Retina (tissue), 1 donor: ENCODE measurements around the gene EYS.

Experiments
- DNase-seq: peaks from one replicate; pipeline ENCODE4 v3.0.0-alpha.2; 2016

EYS gene

DNA sequence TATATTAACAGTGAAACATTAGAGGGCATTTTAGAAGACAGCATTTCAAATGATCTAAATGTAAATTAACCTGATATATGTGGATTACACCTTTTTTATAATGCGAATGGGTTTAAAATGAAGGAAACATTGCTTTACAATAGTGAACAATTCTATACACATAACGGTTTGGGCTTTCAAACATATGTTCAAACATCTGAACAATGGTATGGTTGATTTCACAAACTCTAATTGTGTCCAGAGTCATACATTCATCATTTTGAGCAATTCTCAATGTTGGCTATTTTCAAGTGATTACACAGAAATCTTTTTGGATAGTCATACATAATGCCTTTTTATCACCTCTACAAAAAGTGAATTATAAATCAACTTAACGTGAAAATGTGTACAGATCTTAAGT is 1493.3 kb downstream of the EYS start:
- no peak for DNase-seq

DNA sequence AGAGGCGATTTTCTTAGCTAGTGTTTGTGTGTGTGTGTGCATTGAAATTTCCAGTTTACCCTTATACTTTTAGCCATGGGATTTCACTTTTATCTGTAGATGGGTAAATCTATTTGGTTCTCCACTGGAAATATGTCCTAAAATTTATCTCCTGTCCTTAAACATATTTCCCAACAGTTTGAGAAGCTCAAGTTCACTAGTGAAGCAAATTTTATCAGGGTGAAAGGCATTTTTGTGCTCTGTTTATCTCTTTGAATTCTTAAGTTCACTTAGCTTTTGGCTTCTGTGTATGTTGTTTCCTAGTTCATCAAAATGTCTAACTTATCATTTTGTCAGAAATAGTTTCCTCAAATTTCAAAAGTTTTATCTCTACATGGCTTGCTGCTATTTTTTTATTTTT is 1509.8 kb downstream of the EYS start:
- DNase-seq, result no peak

DNA sequence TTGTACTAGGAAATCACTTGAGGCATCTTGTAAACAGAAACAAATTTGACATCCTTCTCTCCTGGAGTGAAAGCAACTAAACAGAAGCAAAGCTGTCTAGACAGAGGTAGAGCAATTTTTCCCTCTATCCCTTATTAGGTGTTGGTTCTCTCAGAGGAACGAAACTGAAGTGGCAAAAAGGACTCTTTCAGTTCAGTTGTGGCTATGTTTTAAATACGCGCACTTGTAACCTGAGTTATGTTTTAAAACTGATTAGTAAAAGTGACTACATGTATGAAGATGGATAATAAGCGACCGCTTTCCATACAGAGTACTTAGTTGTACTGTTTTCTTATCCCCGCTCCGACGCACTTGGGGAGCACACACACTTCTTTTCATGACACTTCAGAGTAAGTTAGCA is 1520.4 kb downstream of the EYS start:
- no peak for DNase-seq

DNA sequence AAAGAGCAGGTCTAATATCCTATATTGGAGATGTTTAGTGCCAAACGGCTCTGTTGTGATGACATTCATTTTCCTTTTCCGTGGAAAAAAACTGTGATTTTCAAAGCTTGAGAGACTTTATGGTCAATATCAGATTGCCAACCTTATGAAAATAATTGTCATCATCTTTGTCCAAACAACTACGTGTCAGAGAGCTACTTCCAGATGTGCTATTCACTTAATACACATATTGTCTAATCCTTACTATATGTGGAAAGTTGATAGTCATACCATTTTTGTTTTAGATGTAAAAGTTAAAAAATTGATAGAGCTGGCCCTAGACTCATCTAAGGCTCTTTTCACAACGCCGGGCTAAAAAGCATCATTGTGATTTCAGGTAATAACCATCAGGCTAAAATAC is 1521.4 kb downstream of the EYS start:
- DNase-seq, result no peak

DNA sequence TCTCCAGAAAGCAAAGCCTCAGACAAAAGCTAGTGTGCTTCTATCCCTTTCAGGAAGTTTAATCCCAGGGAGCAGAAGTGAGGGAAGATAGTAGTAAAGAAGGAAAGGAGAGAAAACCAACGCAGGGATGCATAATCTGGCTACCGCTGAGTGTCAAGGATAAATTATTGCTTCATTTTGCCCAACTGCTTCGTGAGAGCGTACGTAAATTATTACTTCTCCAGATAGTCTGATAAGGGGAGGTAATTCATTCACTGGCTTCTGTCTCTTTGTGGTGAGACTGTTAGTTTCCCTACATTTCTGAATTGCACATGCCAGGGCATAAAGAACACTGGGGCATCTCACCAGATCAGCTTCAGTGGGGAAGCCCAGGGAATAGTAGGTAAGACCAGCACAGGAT is 1531.7 kb downstream of the EYS start:
- no peak for DNase-seq

DNA sequence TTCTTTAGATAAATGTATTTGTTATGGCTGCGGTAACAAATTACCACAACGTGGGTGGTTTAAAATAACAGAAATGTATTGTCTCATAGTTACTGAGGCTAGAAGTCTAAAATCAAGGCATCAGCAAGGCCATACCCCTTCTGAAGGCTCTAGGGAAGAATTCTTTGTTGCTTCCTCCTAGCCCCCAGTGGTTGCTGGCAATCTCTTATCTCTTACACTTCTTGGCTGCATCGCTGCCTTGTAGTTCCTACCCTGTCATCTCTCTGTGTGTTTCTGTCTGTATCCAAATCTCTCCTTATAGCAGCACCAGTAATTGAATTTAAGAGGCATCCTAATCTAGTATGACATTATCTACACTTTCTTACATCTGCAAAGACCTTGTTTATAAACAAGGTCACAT is 1536.7 kb downstream of the EYS start:
- DNase-seq, result no peak

DNA sequence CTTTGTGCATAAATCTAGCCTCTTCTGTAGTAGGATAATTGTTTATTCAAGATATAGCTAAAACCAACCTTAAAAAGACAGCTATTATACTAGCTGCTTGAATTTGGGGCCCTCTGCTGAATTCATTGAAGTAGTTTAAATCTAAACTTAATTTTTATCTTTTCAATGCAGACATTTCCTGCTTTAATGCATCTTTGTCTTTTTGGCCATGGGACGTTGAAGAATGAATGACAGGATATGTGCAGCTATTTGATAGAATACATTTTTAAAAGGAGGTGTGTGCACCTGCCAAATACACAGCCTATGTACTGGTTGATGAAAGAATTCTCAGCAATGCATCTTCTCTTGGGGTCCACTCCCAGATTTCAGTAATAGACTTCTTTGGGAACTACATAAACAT is 1546.5 kb downstream of the EYS start:
- no peak for DNase-seq

DNA sequence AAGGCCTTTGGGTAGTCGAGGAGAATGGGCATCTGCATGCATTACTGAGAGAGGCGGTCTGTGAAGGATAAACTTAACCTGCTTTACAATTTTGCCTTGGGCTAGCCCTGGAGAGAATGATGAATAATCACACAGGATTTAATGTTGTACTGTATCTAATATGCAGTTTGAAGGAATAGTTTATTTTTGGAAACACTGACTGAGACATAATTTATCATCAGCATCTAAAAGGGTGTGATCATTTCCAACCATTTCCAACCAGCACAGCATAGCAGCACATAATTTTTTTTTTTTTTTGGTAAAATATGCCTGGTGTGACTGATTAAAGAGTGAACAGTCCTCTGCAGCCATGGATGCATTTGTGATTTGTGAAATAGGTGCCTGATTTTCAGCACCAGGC is 1552.0 kb downstream of the EYS start:
- DNase-seq, result no peak

DNA sequence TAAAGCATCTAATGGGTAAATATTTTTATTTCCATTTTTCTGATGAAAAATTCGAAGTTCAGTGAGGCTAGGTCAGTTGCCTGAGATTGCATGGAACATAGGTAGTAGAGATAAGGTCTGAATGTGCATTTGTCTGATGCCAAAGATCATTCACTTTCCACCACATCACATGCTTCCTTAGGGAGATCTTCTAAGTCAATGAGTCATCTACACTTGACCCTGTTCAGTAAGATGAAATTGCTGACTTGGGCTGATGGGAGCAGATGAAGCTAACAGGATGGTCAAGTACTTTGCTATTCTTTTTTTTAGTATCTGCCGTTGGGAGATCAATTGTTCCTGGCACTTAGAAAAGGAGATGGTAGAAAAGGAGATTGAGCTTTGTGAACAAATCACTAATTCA is 1560.2 kb downstream of the EYS start:
- no peak for DNase-seq

DNA sequence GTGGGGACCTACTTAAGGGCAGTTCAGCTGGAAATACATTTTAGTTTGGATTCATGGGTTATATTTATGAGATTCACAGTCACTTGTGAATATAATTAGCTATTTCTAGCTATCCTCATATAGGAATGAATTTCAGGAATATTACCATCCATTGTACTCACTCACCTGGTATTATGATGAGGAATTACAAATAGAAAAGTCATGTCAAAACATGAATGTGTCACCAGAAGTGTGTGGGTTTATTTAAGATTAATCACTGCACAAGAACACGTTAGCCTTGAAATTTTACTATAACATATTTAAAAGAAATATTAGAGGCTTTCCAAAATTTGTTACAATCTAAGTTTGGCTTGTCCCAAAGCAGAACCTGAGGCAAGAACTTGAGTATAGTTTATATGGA is 1560.9 kb downstream of the EYS start:
- DNase-seq, result no peak

DNA sequence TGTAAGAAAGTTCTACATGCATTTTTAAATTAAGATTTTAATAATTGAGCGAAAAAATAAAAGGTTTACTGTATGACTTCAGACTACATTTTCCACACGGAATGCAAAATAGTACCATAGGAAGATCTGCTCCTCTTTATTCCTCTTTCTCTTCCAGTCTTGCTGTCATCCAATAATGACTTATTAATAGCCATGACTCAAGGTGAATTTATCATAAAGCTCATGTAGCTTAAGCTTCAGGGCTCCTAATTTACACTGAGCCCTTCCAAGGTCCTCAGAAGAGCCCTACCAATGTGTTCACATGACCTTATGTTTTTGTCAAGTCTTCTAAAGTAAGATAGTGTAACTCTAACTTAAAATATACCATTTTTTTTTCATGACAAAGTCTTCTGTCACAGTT is 1561.4 kb downstream of the EYS start:
- no peak for DNase-seq

DNA sequence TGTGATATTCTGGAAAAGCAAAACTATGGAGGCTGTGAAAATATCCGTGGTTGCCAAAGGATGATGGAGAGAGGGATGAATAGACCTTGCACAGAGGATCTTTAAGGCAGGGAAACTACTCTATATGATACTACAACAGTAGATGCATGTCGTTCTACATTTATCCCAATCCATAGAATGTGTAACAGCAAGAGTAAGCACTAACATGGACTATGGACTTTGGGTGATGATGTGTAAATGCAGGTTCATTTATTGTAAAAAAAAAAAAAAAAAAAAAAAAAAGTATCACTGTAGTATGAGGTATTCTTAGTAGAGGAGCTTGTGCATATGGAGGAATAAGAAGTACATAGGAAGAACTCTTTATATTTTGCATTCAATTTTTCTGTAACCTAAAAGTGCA is 1563.9 kb downstream of the EYS start:
- DNase-seq, result no peak

DNA sequence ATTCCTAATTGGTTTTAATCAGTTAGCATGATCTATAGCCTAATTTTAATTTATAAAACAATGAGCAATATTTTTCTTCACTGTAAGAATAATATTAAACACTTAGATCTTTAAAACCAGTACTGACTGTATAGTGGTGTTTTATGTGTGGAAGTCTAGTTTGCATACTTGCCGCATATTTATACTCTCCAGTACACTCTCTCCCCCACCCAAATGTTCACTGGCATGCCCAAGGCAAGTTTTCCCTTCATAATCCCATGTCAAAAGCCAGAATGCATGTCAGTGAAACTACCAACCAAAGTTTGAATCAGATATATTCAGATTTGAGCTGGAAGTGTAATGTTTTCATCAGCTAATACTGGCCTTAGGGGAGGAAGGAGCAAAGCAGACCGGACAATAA is 1565.3 kb downstream of the EYS start:
- no peak for DNase-seq

DNA sequence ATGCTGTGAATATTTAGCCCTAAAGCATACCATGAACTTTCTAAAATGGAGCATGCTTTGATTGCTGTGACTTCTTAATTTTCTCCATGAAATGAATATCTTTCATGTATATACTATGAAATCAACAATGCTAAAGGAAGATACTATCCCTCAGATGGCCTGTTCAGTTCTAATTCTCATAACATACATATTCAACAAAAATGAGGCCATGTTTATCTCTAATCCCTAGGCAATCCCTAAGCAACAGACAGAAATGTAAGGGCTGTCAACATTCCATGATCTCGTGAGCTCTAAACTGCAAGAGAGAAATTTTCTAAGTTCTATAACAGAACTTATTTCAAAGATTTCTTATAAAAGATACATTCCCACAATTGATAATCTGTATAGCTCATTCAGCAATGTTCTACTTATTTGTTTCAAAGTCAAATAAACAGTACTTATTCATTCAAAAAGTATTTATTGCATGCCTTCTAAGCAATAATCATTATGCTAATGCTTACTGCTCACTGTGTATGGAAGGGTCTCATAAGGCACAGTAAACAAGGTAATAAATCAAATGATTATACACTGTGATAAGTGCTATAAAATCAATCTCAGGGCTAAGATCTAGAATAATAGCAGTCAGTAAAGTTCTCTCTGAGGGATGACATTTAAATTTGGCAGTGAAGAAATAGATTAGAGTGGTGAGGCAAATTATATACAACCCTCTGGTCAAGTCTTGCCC is 1578.6 kb downstream of the EYS start:
- no peak for DNase-seq

DNA sequence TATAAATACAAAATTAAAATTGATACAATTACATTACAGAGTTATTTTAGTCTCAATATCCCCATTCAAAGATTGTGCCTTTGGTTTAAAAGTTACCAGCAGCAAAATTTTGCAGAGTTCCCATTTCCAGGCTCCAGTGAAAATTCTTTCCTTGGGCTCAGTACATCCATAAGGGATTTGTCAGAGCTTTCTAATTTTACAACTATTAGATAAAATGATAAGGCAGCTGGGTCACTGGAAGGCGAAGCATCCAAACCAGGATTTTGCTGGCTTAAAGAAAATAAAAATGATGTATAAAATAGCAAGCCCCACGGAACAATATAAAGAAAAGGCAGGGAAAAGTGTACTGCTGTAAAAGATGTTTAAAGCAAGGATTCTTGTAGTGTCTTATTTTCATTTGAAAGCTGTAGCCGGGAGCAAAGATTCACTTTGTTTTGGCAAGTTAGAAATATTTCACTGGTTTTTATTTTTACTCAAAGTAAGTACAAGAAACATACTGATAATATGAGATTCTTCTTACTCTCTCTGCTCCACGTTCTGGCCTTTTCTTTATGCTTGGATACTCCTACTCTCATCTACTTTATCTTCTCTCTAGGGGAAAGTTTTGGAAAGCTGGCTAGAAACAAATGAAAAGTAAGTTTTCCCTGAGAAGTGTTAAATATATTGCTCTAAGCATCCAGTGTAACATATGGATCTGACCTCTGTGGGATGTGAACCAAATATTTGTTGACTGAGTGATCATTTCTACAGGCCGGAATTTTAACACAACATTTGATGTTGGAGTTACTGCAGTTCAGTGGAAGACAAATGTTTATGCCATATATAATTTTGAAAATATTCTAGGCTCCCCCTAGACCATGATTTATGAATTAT is 1583.0 kb downstream of the EYS start:
- DNase-seq, result no peak

DNA sequence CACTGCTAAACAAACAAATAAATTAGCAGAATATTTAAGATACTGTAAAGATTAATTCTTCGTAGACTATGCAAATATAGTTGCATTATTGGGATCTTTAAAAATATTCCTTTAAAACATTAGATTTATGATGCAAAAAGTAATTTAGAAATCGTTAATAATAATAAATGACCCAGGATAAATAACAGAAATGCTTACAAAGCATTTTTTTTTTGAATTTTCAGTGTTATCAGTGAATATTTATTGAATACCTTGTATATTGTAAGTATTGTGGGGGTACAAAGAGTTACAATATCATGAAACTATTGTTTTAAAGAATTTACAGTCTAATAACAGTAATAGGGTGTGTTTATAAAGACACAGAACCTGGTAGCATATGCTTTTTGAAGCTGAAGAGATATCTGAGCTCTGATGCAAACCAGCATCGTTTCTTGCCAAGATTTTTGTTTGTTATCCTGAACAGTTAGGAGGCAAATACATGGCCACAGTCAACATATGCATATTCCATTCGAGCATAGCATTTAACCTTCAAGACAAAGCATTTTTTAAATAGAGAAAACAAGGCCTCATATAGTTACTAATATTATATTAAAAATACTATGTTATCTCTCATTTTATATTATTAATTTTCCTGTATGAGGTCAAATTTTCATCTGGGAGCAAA is 1584.2 kb downstream of the EYS start:
- DNase-seq, result no peak

DNA sequence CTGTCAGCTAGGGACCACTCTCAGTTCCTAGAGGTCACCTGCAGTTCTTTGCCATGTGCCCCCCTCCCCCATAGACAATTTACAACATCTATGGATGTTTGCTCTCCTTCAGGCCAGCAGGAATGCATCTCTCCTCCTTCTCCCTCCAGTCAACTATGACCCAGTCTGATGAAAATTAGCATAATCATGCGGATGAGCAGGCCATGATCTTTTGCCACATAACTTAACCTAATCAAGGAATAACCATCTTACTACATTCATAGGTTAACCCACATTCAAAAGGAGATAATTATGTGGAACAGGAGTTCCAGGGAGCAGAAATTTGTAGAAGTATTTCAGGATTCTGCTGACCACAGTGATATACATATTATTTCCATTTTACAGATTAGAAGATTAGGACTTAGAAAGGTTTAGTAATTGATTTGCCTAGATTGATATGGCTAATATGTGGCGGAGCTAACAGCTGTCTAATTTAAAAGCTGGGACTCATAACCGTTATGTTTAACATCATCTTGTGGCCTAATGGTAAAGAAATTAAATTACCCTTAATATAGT is 1585.9 kb downstream of the EYS start:
- DNase-seq, result no peak

DNA sequence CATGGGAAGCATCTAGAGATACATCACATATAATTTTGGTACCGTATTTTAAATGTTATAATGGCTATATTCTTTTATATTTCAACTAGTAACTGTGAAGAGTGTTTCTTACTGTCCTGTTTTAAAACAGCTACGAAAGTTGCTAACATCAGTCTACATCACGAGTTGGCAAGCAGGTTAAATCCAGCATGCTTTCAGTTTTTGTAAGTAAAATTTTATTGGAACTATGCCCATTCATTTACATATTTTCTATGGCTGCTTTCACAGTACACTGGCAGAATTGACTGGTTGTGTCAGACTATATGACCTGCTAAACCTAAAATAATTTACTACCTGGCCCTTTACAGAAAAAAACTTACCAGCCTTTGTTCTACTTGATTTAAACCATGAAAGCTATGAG is 1593.3 kb downstream of the EYS start:
- DNase-seq, result no peak

DNA sequence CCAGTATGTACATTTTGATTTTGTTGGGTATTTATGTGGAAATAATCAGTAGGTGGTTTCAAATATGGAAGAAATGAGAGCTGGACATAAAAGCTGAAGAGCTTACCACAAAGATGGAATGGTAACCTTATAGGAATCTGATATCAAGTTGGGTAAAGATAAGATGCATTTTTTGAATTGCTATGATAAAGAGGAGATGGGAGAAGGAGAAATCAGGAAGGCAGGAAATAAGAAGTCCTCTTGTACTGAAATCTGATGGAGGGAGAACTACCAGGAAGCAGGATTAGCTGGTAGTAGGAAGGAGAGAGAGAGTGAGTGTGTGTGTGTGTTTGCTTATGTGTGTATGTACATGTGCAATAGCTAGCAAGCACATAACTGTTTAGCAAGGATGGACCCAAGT is 1603.0 kb downstream of the EYS start:
- no peak for DNase-seq

DNA sequence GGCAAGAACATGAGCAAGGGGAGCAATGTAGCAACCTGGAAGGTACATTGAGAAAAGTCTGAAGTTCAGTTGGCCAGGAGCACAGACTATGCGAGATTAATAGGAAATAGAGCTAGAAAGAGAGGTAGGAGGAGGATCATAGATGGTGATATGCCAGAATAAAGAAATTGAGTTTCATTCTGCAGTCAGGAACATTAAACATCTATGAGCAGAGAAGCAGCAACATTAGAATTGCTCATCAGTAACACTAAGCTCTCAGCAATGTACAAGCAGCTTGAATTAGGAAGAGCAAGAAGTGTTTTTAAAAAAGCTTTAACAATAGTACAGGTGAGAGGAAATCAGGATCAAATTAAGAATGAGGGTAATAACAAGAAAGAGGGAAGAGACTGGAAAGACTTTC is 1603.5 kb downstream of the EYS start:
- DNase-seq, result no peak

DNA sequence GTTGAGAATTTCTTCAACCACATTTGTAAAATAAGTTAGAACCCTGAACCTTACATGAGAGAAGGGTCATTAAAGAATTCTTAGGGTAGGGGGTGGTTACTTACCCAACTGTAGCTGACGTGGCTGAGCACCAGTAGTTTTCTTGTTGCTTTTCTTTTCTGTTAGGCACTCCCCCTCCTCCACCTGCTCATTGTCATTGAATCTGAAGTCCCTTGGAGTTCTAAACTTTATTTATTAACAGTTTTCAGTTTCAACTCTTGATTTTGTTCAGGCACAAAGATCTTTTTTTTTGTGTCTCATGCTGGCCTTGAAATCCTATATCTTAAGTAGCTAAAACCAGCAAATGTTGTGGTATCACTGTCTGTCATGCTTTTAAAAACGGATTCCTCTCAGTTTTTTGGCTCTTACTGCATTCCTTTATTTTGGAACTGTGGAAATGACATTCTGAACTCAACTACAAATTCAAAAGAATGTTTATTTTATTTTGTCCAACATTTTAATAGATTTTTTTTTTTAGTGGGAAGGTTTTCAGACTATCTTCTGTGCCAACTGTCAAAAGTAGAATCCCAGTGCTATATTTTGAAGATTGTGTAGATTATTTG is 1606.2 kb downstream of the EYS start:
- DNase-seq, result no peak

DNA sequence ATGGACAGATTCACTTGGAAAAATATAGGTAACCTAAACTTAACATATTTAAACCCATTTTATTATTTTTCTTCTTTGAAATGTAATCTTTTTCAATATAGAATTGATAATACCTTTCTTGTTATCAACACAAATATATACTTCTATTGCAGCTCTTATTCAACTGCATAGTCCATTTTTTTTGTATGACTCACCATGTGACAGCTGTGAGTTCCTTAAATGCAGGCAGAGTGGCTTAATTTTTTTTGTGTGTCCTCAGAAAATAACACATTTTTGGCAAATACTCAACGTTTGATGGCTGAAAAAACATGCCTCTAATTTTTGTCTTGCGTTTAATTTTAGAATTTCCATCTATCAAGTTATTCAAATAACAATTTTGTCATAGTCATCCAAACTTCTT is 1616.7 kb downstream of the EYS start:
- DNase-seq, result no peak

DNA sequence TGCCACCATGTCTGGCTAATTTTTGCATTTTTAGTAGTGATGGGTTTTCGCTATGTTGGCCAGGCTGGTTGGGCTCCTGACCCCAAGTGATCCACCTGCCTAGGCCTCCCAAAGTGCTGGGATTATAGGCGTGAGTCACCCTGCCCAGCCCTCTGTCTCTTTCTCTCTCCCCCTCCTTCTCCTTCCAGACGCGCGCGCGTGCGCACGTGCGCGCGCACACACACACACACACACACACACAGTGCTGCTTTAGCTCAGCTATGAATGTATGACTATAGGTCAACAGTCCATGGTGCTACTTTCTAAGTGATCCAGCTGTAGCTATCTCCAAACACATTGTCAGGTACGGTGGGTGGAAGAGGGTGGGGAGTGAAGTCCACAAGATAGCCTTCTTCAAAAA is 1621.9 kb downstream of the EYS start:
- no peak for DNase-seq
